Lower leg skin (tissue), 4 donors: ENCODE results near the gene AIDA. TPM values are rescaled to one million over a fixed set of nuclear protein-coding genes. Genes with fewer than 3 reads are reported as not detected.

Source experiments
- DNase-seq, 2 donors: peaks; one replicate each; pipeline ENCODE4 v3.0.0-alpha.2; 2019; ENCODE audit warnings: low spot score in 2 of 2
- H3K4me3 ChIP-seq: fragments of 200-600 bp; sonication (generic); 2 replicates; pipeline ENCODE4 v1.5.1; 2017; ENCODE audit warnings: mild to moderate bottlenecking, low read depth; ENCODE audit not compliant: poor library complexity, severe bottlenecking
- CTCF ChIP-seq, 3 donors: fragments of 450-650 bp; IDR thresholded peaks; one replicate each; pipeline ENCODE4 v1.5.1; 2016; ENCODE audit warnings: antibody characterized with exemption in 3 of 3, mild to moderate bottlenecking in 3 of 3, moderate library complexity in 2 of 3
- POLR2A ChIP-seq, 2 donors: fragments of 450-650 bp; IDR thresholded peaks; one replicate each; pipeline ENCODE4 v1.6.1; 2016 to 2017; ENCODE audit warnings: antibody characterized with exemption in 2 of 2, mild to moderate bottlenecking in 1 of 2, moderate library complexity in 1 of 2
- WGBS, 2 donors: methylation state at CpG; one replicate each; pipeline ENCODE4 v1.1.5; 2018; 5-methylcytosine and 5-hydroxymethylcytosine counted together
- intact Hi-C: fragments of 100-400 bp; cut with DNase I; formaldehyde crosslinking; loops from one replicate; pipeline ENCODE4 v1.15.0; 2023; ENCODE audit warnings: low total_unique reads
- total RNA-seq, 4 donors: library from RNA; depleted of rRNA; stranded (reverse); fragments of >200 nt; gene quantifications; one replicate each; pipeline ENCODE4 v1.1.0, GENCODE V29; 2016

The AIDA gene
- total RNA-seq, 4 donors from 2014 or later: 27.2 to 38.1 (median 30.2) TPM

GRCh38 chr1:222663431-222663934, 48.8 kb downstream of the AIDA start:
- DNase-seq: no peak
- no peak overlapping the region for H3K4me3 ChIP-seq
- intact Hi-C loops: no loop called here
- TF ChIP-seq POLR2A (IDR thresholded peaks at IDR 0.05) (no peak), CTCF (IDR thresholded peaks at IDR 0.05) (no peak)
- 95 to 96% methylated on average over 4 of the region's 4 CpGs for WGBS, 2 donors

- no peak overlapping the region for H3K4me3 ChIP-seq
- DNase-seq: no peak
- WGBS, 2 donors: 92 to 95% methylated on average over 2 of the region's 2 CpGs
- TF ChIP-seq POLR2A (IDR thresholded peaks at IDR 0.05): no peak
- no peak for TF ChIP-seq CTCF (IDR thresholded peaks at IDR 0.05)
- intact Hi-C loops: no loop called here
Observed at GRCh38 chr1:222657899-222658298, 54.4 kb downstream of the AIDA start.

GRCh38 chr1:222656391-222657155, 55.7 kb downstream of the AIDA start:
- intact Hi-C loops: no loop called here
- 96 to 100% methylated on average over 2 of the region's 2 CpGs for WGBS, 2 donors
- TF ChIP-seq CTCF (IDR thresholded peaks at IDR 0.05): no peak
- TF ChIP-seq POLR2A (IDR thresholded peaks at IDR 0.05): no peak
- no peak overlapping the region for H3K4me3 ChIP-seq
- no peak for DNase-seq

GRCh38 chr1:222654849-222655248, 57.4 kb downstream of the AIDA start:
- intact Hi-C loops: no loop called here
- 62 to 64% methylated on average over 5 of the region's 5 CpGs for WGBS, 2 donors
- no peak for DNase-seq
- TF ChIP-seq CTCF (IDR thresholded peaks at IDR 0.05): no peak
- no peak overlapping the region for H3K4me3 ChIP-seq

- H3K4me3 ChIP-seq: no peak overlapping the region
- TF ChIP-seq POLR2A (IDR thresholded peaks at IDR 0.05): no peak
- TF ChIP-seq CTCF (IDR thresholded peaks at IDR 0.05): no peak
- no peak for DNase-seq
- 84 to 94% methylated on average over 2 of the region's 2 CpGs for WGBS, 2 donors
- intact Hi-C loops: no loop called here
Observed at GRCh38 chr1:222653178-222653827, 59.0 kb downstream of the AIDA start.
